Body of pancreas (tissue), 4 donors: ENCODE data around the gene FXN. TPM values are rescaled to one million over a fixed set of nuclear protein-coding genes. Genes with fewer than 3 reads are reported as not detected.
A peak's percentile ranks its signal among the peaks of the same experiment; 100 is the strongest.

Source experiments
- ATAC-seq: fragments of 150-250 bp; one replicate; pipeline ENCODE4 v1.9.1; 2016
- DNase-seq, 4 donors: peaks; one replicate each; pipeline ENCODE4 v3.0.0-alpha.2; 2019
- H3K27ac ChIP-seq, 4 donors: fragments of 200-600 bp; sonication (generic); 1 replicate in 3 of 4; 2 replicates in 1 of 4; pipeline versions ENCODE4 v1.5.1 to v1.6.1; 2016 to 2019; ENCODE audit warnings: mild to moderate bottlenecking in 1 of 4, mixed read lengths in 1 of 4, moderate library complexity in 1 of 4
- H3K27me3 ChIP-seq, 2 donors: fragments of 200-600 bp; sonication (generic); one replicate each; pipeline ENCODE4 v1.6.0; 2016; ENCODE audit warnings: mild to moderate bottlenecking in 1 of 2
- H3K36me3 ChIP-seq, 2 donors: fragments of 200-600 bp; sonication (generic); replicated peaks in 1 of 2; 2 replicates each; pipeline ENCODE4 v1.5.1; 2016; ENCODE audit warnings: low read depth in 2 of 2; ENCODE audit not compliant: insufficient read depth in 1 of 2
- H3K4me1 ChIP-seq: fragments of 200-600 bp; sonication (generic); one replicate; pipeline ENCODE4 v1.6.0; 2016
- H3K4me3 ChIP-seq, 2 donors: fragments of 200-600 bp; sonication (generic); 1 replicate in 1 of 2; 2 replicates in 1 of 2; pipeline ENCODE4 v1.5.1; 2016 to 2019
- H3K9me3 ChIP-seq, 3 donors: fragments of 200-600 bp; sonication (generic); 1 replicate in 2 of 3; 2 replicates in 1 of 3; pipeline ENCODE4 v1.5.1; 2016
- POLR2A ChIP-seq, 3 donors: fragments of 450-650 bp; IDR thresholded peaks; one replicate each; pipeline ENCODE4 v1.6.1; 2016; ENCODE audit warnings: antibody characterized with exemption in 3 of 3, mild to moderate bottlenecking in 2 of 3
- WGBS, 2 donors: methylation state at CpG; one replicate each; pipeline ENCODE4 v1.1.5; 2017; 5-methylcytosine and 5-hydroxymethylcytosine counted together
- intact Hi-C: fragments of 100-400 bp; cut with DNase I; formaldehyde crosslinking; loops from one replicate; pipeline ENCODE4 v1.15.1; 2023
- total RNA-seq, 2 donors: library from RNA; depleted of rRNA; stranded (reverse); fragments of >200 nt; gene quantifications; one replicate each; pipeline ENCODE4 v1.1.0, GENCODE V29; 2016
- TF ChIP-seq, protein P1 (sequence below), 7 experiments: fragments of 450-650 bp in 4 of 7; fragments of 200-600 bp in 3 of 7; sonication (generic) in 3 of 7; IDR thresholded peaks; one replicate each; pipeline ENCODE4 v1.5.1; 2016 to 2019; ENCODE audit warnings: antibody characterized with exemption in 7 of 7

FXN gene
- total RNA-seq, 2 donors from 2014 or later: 3.1 to 6.9 TPM

- no peaks in the 10 kb centered on the region for H3K9me3 ChIP-seq
- intact Hi-C loops: no loop called here
- 55 to 64% methylated on average over 15 to 16 of the region's 16 CpGs for WGBS, 2 donors
- H3K27ac ChIP-seq: peak overlapping the region in 3 of 4 donors; percentile 16 to 68 (median 33)
- peaks cover 35% of the 10 kb centered on the region for H3K4me1 ChIP-seq
- ATAC-seq: peak; percentile 42
- no peaks in the 10 kb centered on the region for H3K36me3 ChIP-seq
- TF ChIP-seq POLR2A (IDR thresholded peaks at IDR 0.05): no peak
- TF ChIP-seq, protein P1, sequence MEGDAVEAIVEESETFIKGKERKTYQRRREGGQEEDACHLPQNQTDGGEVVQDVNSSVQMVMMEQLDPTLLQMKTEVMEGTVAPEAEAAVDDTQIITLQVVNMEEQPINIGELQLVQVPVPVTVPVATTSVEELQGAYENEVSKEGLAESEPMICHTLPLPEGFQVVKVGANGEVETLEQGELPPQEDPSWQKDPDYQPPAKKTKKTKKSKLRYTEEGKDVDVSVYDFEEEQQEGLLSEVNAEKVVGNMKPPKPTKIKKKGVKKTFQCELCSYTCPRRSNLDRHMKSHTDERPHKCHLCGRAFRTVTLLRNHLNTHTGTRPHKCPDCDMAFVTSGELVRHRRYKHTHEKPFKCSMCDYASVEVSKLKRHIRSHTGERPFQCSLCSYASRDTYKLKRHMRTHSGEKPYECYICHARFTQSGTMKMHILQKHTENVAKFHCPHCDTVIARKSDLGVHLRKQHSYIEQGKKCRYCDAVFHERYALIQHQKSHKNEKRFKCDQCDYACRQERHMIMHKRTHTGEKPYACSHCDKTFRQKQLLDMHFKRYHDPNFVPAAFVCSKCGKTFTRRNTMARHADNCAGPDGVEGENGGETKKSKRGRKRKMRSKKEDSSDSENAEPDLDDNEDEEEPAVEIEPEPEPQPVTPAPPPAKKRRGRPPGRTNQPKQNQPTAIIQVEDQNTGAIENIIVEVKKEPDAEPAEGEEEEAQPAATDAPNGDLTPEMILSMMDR (IDR thresholded peaks at IDR 0.05): no peak
- DNase-seq: peak in 3 of 4 donors; percentile 20 to 39 (median 20)
- H3K27me3 ChIP-seq: no peaks in the 10 kb centered on the region
- H3K4me3 ChIP-seq: no peak overlapping the region
Observed at GRCh38 chr9:69130456-69131441, 95.2 kb downstream of the FXN start.

GRCh38 chr9:69131682-69132081 lies 96.1 kb downstream of the FXN start:
- no peak for TF ChIP-seq POLR2A (IDR thresholded peaks at IDR 0.05)
- TF ChIP-seq, protein P1 (IDR thresholded peaks at IDR 0.05): no peak
- 36 to 75% methylated on average over 1 of the region's 1 CpG for WGBS, 2 donors
- peak in 3 of 4 donors; percentile 17 to 55 (median 20) for DNase-seq
- intact Hi-C loops: no loop called here
- H3K36me3 ChIP-seq: no peaks in the 10 kb centered on the region
- no peak overlapping the region for H3K4me3 ChIP-seq
- H3K9me3 ChIP-seq: no peaks in the 10 kb centered on the region
- peak overlapping the region in 2 of 4 donors; percentile 33 to 68 for H3K27ac ChIP-seq
- H3K4me1 ChIP-seq: peaks cover 35% of the 10 kb centered on the region
- peak; percentile 73 for ATAC-seq
- H3K27me3 ChIP-seq: no peaks in the 10 kb centered on the region

GRCh38 chr9:69132361-69132760 lies 96.8 kb downstream of the FXN start:
- intact Hi-C loops: no loop called here
- no peaks in the 10 kb centered on the region for H3K9me3 ChIP-seq
- no peak for TF ChIP-seq POLR2A (IDR thresholded peaks at IDR 0.05)
- TF ChIP-seq, protein P1 (IDR thresholded peaks at IDR 0.05): no peak
- H3K27ac ChIP-seq: peak overlapping the region in 2 of 4 donors; percentile 33 to 68
- H3K36me3 ChIP-seq: no peaks in the 10 kb centered on the region
- peaks cover 35% of the 10 kb centered on the region for H3K4me1 ChIP-seq
- 64 to 69% methylated on average over 4 of the region's 4 CpGs for WGBS, 2 donors
- DNase-seq: no peak
- no peak overlapping the region for H3K4me3 ChIP-seq
- no peaks in the 10 kb centered on the region for H3K27me3 ChIP-seq
- ATAC-seq: no peak

GRCh38 chr9:69134412-69134811 lies 98.9 kb downstream of the FXN start:
- no peak for ATAC-seq
- H3K27ac ChIP-seq: no peak overlapping the region
- WGBS, 2 donors: 92 to 94% methylated on average over 6 of the region's 6 CpGs
- no peaks in the 10 kb centered on the region for H3K9me3 ChIP-seq
- H3K4me3 ChIP-seq: no peak overlapping the region
- no peaks in the 10 kb centered on the region for H3K27me3 ChIP-seq
- H3K4me1 ChIP-seq: peaks cover 27% of the 10 kb centered on the region
- TF ChIP-seq, protein P1 (IDR thresholded peaks at IDR 0.05): no peak
- TF ChIP-seq POLR2A (IDR thresholded peaks at IDR 0.05): no peak
- DNase-seq: no peak
- no peaks in the 10 kb centered on the region for H3K36me3 ChIP-seq
- intact Hi-C loops: no loop called here
